Measurements from ENCODE around the gene RNU5D-1. TPM values are rescaled to one million over a fixed set of nuclear protein-coding genes. Genes with fewer than 3 reads are reported as not detected.

The RNU5D-1 gene
- total and polyA plus RNA-seq, 2 of the 13 experiments (the other 11 are each of a cell fraction or from before 2014, with no cell fraction given) = 165 TPM; not detected in 1

DNA sequence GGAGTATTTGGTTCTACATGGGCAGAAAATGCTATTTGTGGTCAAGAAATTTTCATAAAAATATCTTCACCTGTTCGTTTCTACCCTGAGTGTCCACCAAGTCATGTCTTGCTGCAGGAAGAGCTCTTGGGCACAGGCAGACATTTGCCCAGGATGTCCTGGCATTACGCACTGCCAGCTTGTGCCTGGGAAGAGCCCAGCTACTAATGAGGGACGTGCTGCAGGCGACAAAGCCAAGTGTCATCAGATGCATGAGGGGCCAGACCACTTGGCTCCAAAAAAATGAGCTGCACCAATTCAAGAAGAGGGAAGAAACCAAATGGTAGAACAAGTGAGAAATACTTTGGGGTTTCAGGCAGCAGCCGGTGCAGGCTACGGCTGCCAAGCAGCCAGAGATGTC, 12.9 kb downstream of the RNU5D-1 start:
- intact Hi-C loops (cut with micrococcal nuclease; ENCODE audit: unreplicated experiment) (no loop called here), in situ Hi-C loops (cut with HindIII; ENCODE audit: extremely low pct_ligation_motif_present, low pct_unique_long_range_greater_than_20kb) (no loop called here)
- no peak overlapping the region for H3K4me2 ChIP-seq (ENCODE audit: low read depth, low read length)
- DNase-seq (ENCODE audit: low spot score) (no peak), FAIRE-seq (no peak), ATAC-seq (no peak)
- CTCF ChIA-PET (ENCODE audit: low intra/inter-chr PET ratio, low total read pairs) = interaction anchor here (1.2 kb wide), 1 partner anchor 11 kb away, joined by 3 read pairs; no protein-coding TSS in a partner anchor
- H3K27me3 ChIP-seq (ENCODE audit: control insufficient read depth in 1 of 2, insufficient read depth in 2 of 2, low read length in 2 of 2) = 0 out of 5 replicates have a peak, but pooled peaks cover 0 to 12% of the 10 kb centered on the region in 2 experiments
- POLR2A ChIA-PET = interaction anchor here (0.7 to 1.3 kb wide), 3 partner anchors 9 to 1068 kb away, joined by 3 to 4 read pairs (median 3); partner anchors contain the start of genes MUTYH and TOE1
- 78% methylated on average over 6 of the region's 6 CpGs for WGBS (ENCODE audit: low lambda C conversion rate)
- TF ChIP-seq GLI4 (CRISPR knock-in tag; IDR thresholded peaks at IDR 0.05; ENCODE audit: borderline replicate concordance) (no peak), ISL2 (CRISPR knock-in tag; IDR thresholded peaks at IDR 0.05) (no peak), KDM3A (CRISPR knock-in tag; IDR thresholded peaks at IDR 0.05; ENCODE audit: low read depth) (no peak), KLF11 (CRISPR knock-in tag; IDR thresholded peaks at IDR 0.05) (no peak), ZNF350 (CRISPR knock-in tag; IDR thresholded peaks at IDR 0.05; ENCODE audit: borderline replicate concordance, low read depth) (no peak), PCBP1 (IDR thresholded peaks at IDR 0.05; ENCODE audit: borderline replicate concordance, low read depth, low read length) (no peak), KAT8 (CRISPR knock-in tag; IDR thresholded peaks at IDR 0.05) (no peak), ZNF329 (CRISPR knock-in tag; IDR thresholded peaks at IDR 0.05; ENCODE audit: low read depth) (no peak)
- TF ChIP-seq, protein P1, sequence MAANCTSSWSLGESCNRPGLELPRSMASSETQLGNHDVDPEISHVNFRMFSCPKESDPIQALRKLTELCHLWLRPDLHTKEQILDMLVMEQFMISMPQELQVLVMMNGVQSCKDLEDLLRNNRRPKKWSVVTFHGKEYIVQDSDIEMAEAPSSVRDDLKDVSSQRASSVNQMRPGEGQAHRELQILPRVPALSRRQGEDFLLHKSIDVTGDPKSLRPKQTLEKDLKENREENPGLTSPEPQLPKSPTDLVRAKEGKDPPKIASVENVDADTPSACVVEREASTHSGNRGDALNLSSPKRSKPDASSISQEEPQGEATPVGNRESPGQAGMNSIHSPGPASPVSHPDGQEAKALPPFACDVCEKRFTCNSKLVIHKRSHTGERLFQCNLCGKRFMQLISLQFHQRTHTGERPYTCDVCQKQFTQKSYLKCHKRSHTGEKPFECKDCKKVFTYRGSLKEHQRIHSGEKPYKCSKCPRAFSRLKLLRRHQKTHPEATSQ (CRISPR knock-in tag; IDR thresholded peaks at IDR 0.05; ENCODE audit: borderline replicate concordance) = no peak
- TF ChIP-seq, protein P2, sequence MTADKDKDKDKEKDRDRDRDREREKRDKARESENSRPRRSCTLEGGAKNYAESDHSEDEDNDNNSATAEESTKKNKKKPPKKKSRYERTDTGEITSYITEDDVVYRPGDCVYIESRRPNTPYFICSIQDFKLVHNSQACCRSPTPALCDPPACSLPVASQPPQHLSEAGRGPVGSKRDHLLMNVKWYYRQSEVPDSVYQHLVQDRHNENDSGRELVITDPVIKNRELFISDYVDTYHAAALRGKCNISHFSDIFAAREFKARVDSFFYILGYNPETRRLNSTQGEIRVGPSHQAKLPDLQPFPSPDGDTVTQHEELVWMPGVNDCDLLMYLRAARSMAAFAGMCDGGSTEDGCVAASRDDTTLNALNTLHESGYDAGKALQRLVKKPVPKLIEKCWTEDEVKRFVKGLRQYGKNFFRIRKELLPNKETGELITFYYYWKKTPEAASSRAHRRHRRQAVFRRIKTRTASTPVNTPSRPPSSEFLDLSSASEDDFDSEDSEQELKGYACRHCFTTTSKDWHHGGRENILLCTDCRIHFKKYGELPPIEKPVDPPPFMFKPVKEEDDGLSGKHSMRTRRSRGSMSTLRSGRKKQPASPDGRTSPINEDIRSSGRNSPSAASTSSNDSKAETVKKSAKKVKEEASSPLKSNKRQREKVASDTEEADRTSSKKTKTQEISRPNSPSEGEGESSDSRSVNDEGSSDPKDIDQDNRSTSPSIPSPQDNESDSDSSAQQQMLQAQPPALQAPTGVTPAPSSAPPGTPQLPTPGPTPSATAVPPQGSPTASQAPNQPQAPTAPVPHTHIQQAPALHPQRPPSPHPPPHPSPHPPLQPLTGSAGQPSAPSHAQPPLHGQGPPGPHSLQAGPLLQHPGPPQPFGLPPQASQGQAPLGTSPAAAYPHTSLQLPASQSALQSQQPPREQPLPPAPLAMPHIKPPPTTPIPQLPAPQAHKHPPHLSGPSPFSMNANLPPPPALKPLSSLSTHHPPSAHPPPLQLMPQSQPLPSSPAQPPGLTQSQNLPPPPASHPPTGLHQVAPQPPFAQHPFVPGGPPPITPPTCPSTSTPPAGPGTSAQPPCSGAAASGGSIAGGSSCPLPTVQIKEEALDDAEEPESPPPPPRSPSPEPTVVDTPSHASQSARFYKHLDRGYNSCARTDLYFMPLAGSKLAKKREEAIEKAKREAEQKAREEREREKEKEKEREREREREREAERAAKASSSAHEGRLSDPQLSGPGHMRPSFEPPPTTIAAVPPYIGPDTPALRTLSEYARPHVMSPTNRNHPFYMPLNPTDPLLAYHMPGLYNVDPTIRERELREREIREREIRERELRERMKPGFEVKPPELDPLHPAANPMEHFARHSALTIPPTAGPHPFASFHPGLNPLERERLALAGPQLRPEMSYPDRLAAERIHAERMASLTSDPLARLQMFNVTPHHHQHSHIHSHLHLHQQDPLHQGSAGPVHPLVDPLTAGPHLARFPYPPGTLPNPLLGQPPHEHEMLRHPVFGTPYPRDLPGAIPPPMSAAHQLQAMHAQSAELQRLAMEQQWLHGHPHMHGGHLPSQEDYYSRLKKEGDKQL (CRISPR knock-in tag; IDR thresholded peaks at IDR 0.05; ENCODE audit: low read depth) = no peak
- H3K4me1 ChIP-seq (ENCODE audit: insufficient read depth, low read length) = peaks cover 52% of the 10 kb centered on the region
- no peak overlapping the region for H3K27ac ChIP-seq (ENCODE audit: extremely low read length, insufficient read depth, low read length)
- H3K9me3 ChIP-seq (ENCODE audit: low read length) = no peaks in the 10 kb centered on the region
- H3K4me3 ChIP-seq (replicated peaks in 1 of 3; ENCODE audit: insufficient read depth in 1 of 3, low read depth in 2 of 3, low read length in 3 of 3) = no peak overlapping the region
- no peaks in the 10 kb centered on the region for H3K79me2 ChIP-seq (ENCODE audit: insufficient read depth, low read length)
- no peaks in the 10 kb centered on the region for H3K36me3 ChIP-seq (replicated peaks in 1 of 2; ENCODE audit: control insufficient read depth in 1 of 2, insufficient read depth in 2 of 2, low read length in 2 of 2)
- H3K9ac ChIP-seq (ENCODE audit: insufficient read depth, low read depth, low read length) = no peak overlapping the region
- H2AFZ ChIP-seq (ENCODE audit: low read length) = no peak overlapping the region
- BruUV-seq (replicated peaks) = no TSS peak
- H4K20me1 ChIP-seq (ENCODE audit: insufficient read depth, low read length) = no peaks in the 10 kb centered on the region

All from HepG2 (cell line).